ENCODE results near the gene TM9SF3. TPM values are rescaled to one million over a fixed set of nuclear protein-coding genes. Genes with fewer than 3 reads are reported as not detected.

Gene TM9SF3
- total RNA-seq, 1 experiment from 2014 or later = 125 TPM

DNA sequence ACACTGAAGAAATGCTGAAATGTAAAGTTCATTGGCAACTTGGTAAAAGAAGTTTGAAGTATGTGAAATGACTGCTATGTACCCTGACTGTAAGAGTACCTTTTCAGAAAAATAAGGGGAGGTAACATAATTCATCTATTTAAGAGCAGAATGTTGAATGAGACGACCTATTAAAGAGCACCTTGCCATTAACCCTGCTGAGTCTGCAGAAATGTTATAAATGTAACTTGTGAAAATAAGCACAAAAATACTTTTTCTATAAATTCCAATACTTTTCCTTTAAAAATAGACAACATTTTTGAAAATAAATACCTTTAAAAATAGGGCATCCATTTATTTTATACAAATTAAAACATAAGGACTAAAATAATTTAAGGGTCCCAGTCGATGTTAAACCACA is 7.7 kb downstream of the TM9SF3 start:
- no peaks in the 10 kb centered on the region for H3K27me3 ChIP-seq (replicated peaks; ENCODE audit: insufficient read depth, low read depth, low read length, poor library complexity)
- no peaks in the 10 kb centered on the region for H3K9me3 ChIP-seq (ENCODE audit: low read depth, low read length, poor library complexity, severe bottlenecking)
- H3K4me3 ChIP-seq (ENCODE audit: low read depth, low read length, poor library complexity, severe bottlenecking) = no peak overlapping the region
- CTCF ChIA-PET = no interaction called here
- POLR2A ChIA-PET (ENCODE audit: low non-redundant PET) = no interaction called here
- no peak for TF ChIP-seq EZH2 (IDR thresholded peaks at IDR 0.05; ENCODE audit: borderline replicate concordance, low read depth, low read length, poor library complexity, severe bottlenecking)
- TF ChIP-seq CTCF (conservative IDR thresholded peaks at IDR 0.05; ENCODE audit: low read depth, low read length) = no peak
- H3K27ac ChIP-seq (ENCODE audit: low read depth, low read length, poor library complexity, severe bottlenecking) = no peak overlapping the region
- H3K4me1 ChIP-seq (ENCODE audit: insufficient read depth, low read length, poor library complexity, severe bottlenecking) = peaks cover 12% of the 10 kb centered on the region
- intact Hi-C loops (cut with micrococcal nuclease; ENCODE audit: unreplicated experiment) = no loop called here
- no peak for DNase-seq (ENCODE audit: low spot score)
- no TSS peak for BruUV-seq (replicated peaks)
- H3K36me3 ChIP-seq (ENCODE audit: insufficient read depth, low read length, poor library complexity, severe bottlenecking) = peaks cover 4% of the 10 kb centered on the region

DNA sequence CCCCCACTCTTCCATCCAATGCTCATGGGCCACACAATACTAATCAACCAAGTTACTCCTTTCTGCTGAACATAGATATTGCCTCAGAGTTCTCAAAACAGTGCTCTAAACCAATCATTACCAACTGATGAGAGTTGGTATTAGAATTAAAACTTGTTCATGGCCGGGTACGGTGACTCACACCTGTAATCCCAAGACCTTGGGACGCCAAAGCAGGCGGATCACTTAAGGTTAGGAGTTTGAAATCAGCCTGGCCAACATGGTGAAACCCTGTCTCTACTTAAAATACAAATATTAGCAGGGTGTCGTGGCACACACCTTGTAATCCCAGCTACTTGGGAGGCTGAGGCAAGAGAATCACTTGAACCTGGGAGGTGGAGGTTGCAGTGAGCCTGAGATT is 8.2 kb downstream of the TM9SF3 start:
- Histone ChIP-seq H3K27me3 (replicated peaks; ENCODE audit: insufficient read depth, low read depth, low read length, poor library complexity) (no peaks in the 10 kb centered on the region), H3K36me3 (ENCODE audit: insufficient read depth, low read length, poor library complexity, severe bottlenecking) (peaks cover 4% of the 10 kb centered on the region), H3K27ac (ENCODE audit: low read depth, low read length, poor library complexity, severe bottlenecking) (no peak overlapping the region), H3K4me3 (ENCODE audit: low read depth, low read length, poor library complexity, severe bottlenecking) (no peak overlapping the region), H3K9me3 (ENCODE audit: low read depth, low read length, poor library complexity, severe bottlenecking) (no peaks in the 10 kb centered on the region), H3K4me1 (ENCODE audit: insufficient read depth, low read length, poor library complexity, severe bottlenecking) (peaks cover 12% of the 10 kb centered on the region)
- DNase-seq (ENCODE audit: low spot score) = no peak
- TF ChIP-seq CTCF (conservative IDR thresholded peaks at IDR 0.05; ENCODE audit: low read depth, low read length) (no peak), EZH2 (IDR thresholded peaks at IDR 0.05; ENCODE audit: borderline replicate concordance, low read depth, low read length, poor library complexity, severe bottlenecking) (no peak)
- intact Hi-C loops (cut with micrococcal nuclease; ENCODE audit: unreplicated experiment) = no loop called here
- no TSS peak for BruUV-seq (replicated peaks)
- POLR2A ChIA-PET (ENCODE audit: low non-redundant PET) = no interaction called here
- CTCF ChIA-PET = no interaction called here

- Histone ChIP-seq H3K4me3 (ENCODE audit: low read depth, low read length, poor library complexity, severe bottlenecking) (no peak overlapping the region), H3K36me3 (ENCODE audit: insufficient read depth, low read length, poor library complexity, severe bottlenecking) (peaks cover 4% of the 10 kb centered on the region), H3K9me3 (ENCODE audit: low read depth, low read length, poor library complexity, severe bottlenecking) (no peaks in the 10 kb centered on the region), H3K27ac (ENCODE audit: low read depth, low read length, poor library complexity, severe bottlenecking) (no peak overlapping the region), H3K27me3 (replicated peaks; ENCODE audit: insufficient read depth, low read depth, low read length, poor library complexity) (no peaks in the 10 kb centered on the region), H3K4me1 (ENCODE audit: insufficient read depth, low read length, poor library complexity, severe bottlenecking) (peaks cover 12% of the 10 kb centered on the region)
- ChIA-PET POLR2A (ENCODE audit: low non-redundant PET) (no interaction called here), CTCF (interaction anchor here (0.6 kb wide), 1 partner anchor 9 kb away, joined by 5 read pairs; no protein-coding TSS in a partner anchor)
- DNase-seq (ENCODE audit: low spot score) = no peak
- intact Hi-C loops (cut with micrococcal nuclease; ENCODE audit: unreplicated experiment) = no loop called here
- TF ChIP-seq EZH2 (IDR thresholded peaks at IDR 0.05; ENCODE audit: borderline replicate concordance, low read depth, low read length, poor library complexity, severe bottlenecking) = no peak
- TF ChIP-seq CTCF (conservative IDR thresholded peaks at IDR 0.05; ENCODE audit: low read depth, low read length) = no peak
- no TSS peak for BruUV-seq (replicated peaks)
Observed at GRCh38 chr10:96578022-96578421, 8.8 kb downstream of the TM9SF3 start.

All from A673 (cell line).